Mesenchymal stem cell (in vitro differentiated cells and primary cell): ENCODE data around the gene GKN2.
A peak's percentile ranks its signal among the peaks of the same experiment; 100 is the strongest.

Source experiments
- DNase-seq: peaks from one replicate; pipeline ENCODE4 v3.0.0-alpha.2; 2013
- H2AFZ ChIP-seq: one replicate; pipeline ENCODE4 v1.6.1; 2013; ENCODE audit warnings: low read depth, mild to moderate bottlenecking, control low read depth, inconsistent platforms, low read length, moderate library complexity
- H2AK5ac ChIP-seq: 2 replicates; pipeline ENCODE4 v1.6.1; 2013; ENCODE audit warnings: low read length, moderate library complexity, mild to moderate bottlenecking, inconsistent platforms; ENCODE audit not compliant: severe bottlenecking
- H2BK120ac ChIP-seq: one replicate; pipeline ENCODE4 v1.6.1; 2013; ENCODE audit warnings: low read depth, mild to moderate bottlenecking, inconsistent platforms, low read length, moderate library complexity
- H2BK12ac ChIP-seq, 2 experiments: one replicate each; pipeline ENCODE4 v1.6.1; 2013; ENCODE audit warnings: inconsistent platforms in 2 of 2, low read length in 2 of 2, mild to moderate bottlenecking in 2 of 2, moderate library complexity in 2 of 2, control low read depth in 1 of 2
- H2BK15ac ChIP-seq: one replicate; pipeline ENCODE4 v1.6.1; 2013; ENCODE audit warnings: mild to moderate bottlenecking, low read depth, inconsistent platforms; ENCODE audit not compliant: poor library complexity, severe bottlenecking
- H2BK5ac ChIP-seq: 2 replicates; pipeline ENCODE4 v1.6.1; 2013; ENCODE audit warnings: low read depth, mild to moderate bottlenecking, low read length, control low read depth, inconsistent platforms; ENCODE audit not compliant: poor library complexity, severe bottlenecking
- H3K14ac ChIP-seq, 2 experiments: one replicate each; pipeline ENCODE4 v1.6.1; 2013; ENCODE audit warnings: inconsistent platforms in 2 of 2, low read length in 2 of 2, control low read depth in 1 of 2, mild to moderate bottlenecking in 1 of 2, moderate library complexity in 1 of 2
- H3K18ac ChIP-seq, 2 experiments: one replicate each; pipeline ENCODE4 v1.6.1; 2013; ENCODE audit warnings: inconsistent platforms in 2 of 2, low read length in 2 of 2, control low read depth in 1 of 2, low read depth in 1 of 2, mild to moderate bottlenecking in 1 of 2
- H3K23ac ChIP-seq, 2 experiments: one replicate each; pipeline ENCODE4 v1.6.1; 2013; ENCODE audit warnings: inconsistent platforms in 2 of 2, low read length in 2 of 2, mild to moderate bottlenecking in 2 of 2, moderate library complexity in 2 of 2, control low read depth in 1 of 2
- H3K27ac ChIP-seq: 2 replicates; pipeline ENCODE4 v1.5.1; 2013; ENCODE audit warnings: mild to moderate bottlenecking, moderate library complexity, low read length, control low read depth, inconsistent platforms; ENCODE audit not compliant: poor library complexity, severe bottlenecking
- H3K27me3 ChIP-seq, 2 experiments: 2 replicates each; pipeline versions ENCODE4 v1.6.1 to v1.7.0; 2013; ENCODE audit warnings: low read length in 2 of 2, mild to moderate bottlenecking in 2 of 2, moderate library complexity in 2 of 2, control low read depth in 1 of 2, inconsistent platforms in 1 of 2; ENCODE audit not compliant: control insufficient read depth in 1 of 2, insufficient read depth in 1 of 2
- H3K36me3 ChIP-seq, 2 experiments: 2 replicates each; pipeline versions ENCODE4 v1.6.1 to v1.7.0; 2013; ENCODE audit warnings: low read length in 2 of 2, control low read depth in 1 of 2, inconsistent platforms in 1 of 2, low read depth in 1 of 2, mild to moderate bottlenecking in 1 of 2; ENCODE audit not compliant: insufficient read depth in 2 of 2, control insufficient read depth in 1 of 2
- H3K4ac ChIP-seq, 2 experiments: one replicate each; pipeline ENCODE4 v1.6.1; 2013; ENCODE audit warnings: inconsistent platforms in 2 of 2, low read length in 2 of 2, mild to moderate bottlenecking in 2 of 2, moderate library complexity in 2 of 2, control low read depth in 1 of 2, low read depth in 1 of 2
- H3K4me1 ChIP-seq: 2 replicates; pipeline ENCODE4 v1.6.1; 2013; ENCODE audit warnings: low read depth, low read length, control low read depth; ENCODE audit not compliant: control insufficient read depth, insufficient read depth
- H3K4me2 ChIP-seq: 2 replicates; pipeline ENCODE4 v1.6.1; 2013; ENCODE audit warnings: low read length, mild to moderate bottlenecking, inconsistent platforms; ENCODE audit not compliant: poor library complexity, severe bottlenecking
- H3K4me3 ChIP-seq, 2 experiments: 2 replicates each; pipeline versions ENCODE4 v1.5.1 to v1.7.0; 2013; ENCODE audit warnings: low read length in 2 of 2, mild to moderate bottlenecking in 2 of 2, control low read depth in 1 of 2, low read depth in 1 of 2; ENCODE audit not compliant: insufficient read depth in 1 of 2
- H3K79me1 ChIP-seq: replicated peaks from 2 replicates; pipeline ENCODE4 v1.6.1; 2013; ENCODE audit warnings: mild to moderate bottlenecking, control low read depth, low read length, inconsistent platforms; ENCODE audit not compliant: poor library complexity, severe bottlenecking
- H3K9ac ChIP-seq: 2 replicates; pipeline ENCODE4 v1.7.0; 2013; ENCODE audit warnings: mild to moderate bottlenecking, low read length, moderate library complexity
- H3K9me3 ChIP-seq: 2 replicates; pipeline ENCODE4 v1.7.0; 2013; ENCODE audit warnings: mild to moderate bottlenecking, low read length; ENCODE audit not compliant: control insufficient read depth
- H4K8ac ChIP-seq: one replicate; pipeline ENCODE4 v1.6.1; 2013; ENCODE audit warnings: inconsistent platforms, mild to moderate bottlenecking, low read length, moderate library complexity
- H4K91ac ChIP-seq: one replicate; pipeline ENCODE4 v1.6.1; 2013; ENCODE audit warnings: mild to moderate bottlenecking, low read length, inconsistent platforms
- WGBS: methylation state at CpG from one replicate; pipeline ENCODE4 v1.1.7; 2013; ENCODE audit warnings: mixed read lengths; 5-methylcytosine and 5-hydroxymethylcytosine counted together

The GKN2 gene

GRCh38 chr2:68989035-68989434 lies 36.3 kb upstream of the GKN2 start:
- Histone ChIP-seq H2AK5ac (no peak overlapping the region), H2AFZ (no peak overlapping the region), H3K14ac (peak overlapping the region in 1 of 2 experiments; percentile 55), H3K4me2 (no peak overlapping the region), H2BK5ac (peak overlapping the region; percentile 57), H3K9me3 (no peaks in the 10 kb centered on the region), H2BK120ac (no peak overlapping the region), H2BK12ac (peak overlapping the region in 1 of 2 experiments; percentile 52), H4K91ac (no peak overlapping the region), H3K23ac (no peak overlapping the region), H3K4me3 (no peak overlapping the region), H3K27ac (no peak overlapping the region), H3K27me3 (peaks cover 0 to 4% of the 10 kb centered on the region in 2 experiments), H2BK15ac (no peak overlapping the region), H3K4me1 (no peaks in the 10 kb centered on the region), H3K9ac (no peak overlapping the region), H3K79me1 (no peaks in the 10 kb centered on the region), H3K4ac (no peak overlapping the region), H3K36me3 (no peaks in the 10 kb centered on the region), H3K18ac (no peak overlapping the region), H4K8ac (no peak overlapping the region)
- 91% methylated on average over 4 of the region's 5 CpGs for WGBS
- no peak for DNase-seq

GRCh38 chr2:68987021-68987503 lies 34.4 kb upstream of the GKN2 start:
- Histone ChIP-seq H3K9me3 (no peaks in the 10 kb centered on the region), H2BK12ac (no peak overlapping the region), H3K4me1 (no peaks in the 10 kb centered on the region), H3K23ac (no peak overlapping the region), H2BK15ac (no peak overlapping the region), H2BK5ac (no peak overlapping the region), H4K91ac (peak overlapping the region; percentile 39), H2AFZ (no peak overlapping the region), H3K27me3 (peaks cover 0 to 4% of the 10 kb centered on the region in 2 experiments), H4K8ac (no peak overlapping the region), H3K36me3 (no peaks in the 10 kb centered on the region), H3K4me2 (no peak overlapping the region), H3K79me1 (no peaks in the 10 kb centered on the region), H3K27ac (no peak overlapping the region), H3K4ac (no peak overlapping the region), H3K4me3 (no peak overlapping the region), H3K18ac (no peak overlapping the region), H2BK120ac (no peak overlapping the region), H3K9ac (no peak overlapping the region), H3K14ac (no peak overlapping the region), H2AK5ac (no peak overlapping the region)
- no peak for DNase-seq
- 94% methylated on average over 4 of the region's 5 CpGs for WGBS

GRCh38 chr2:68980956-68981355 lies 28.3 kb upstream of the GKN2 start:
- Histone ChIP-seq H2BK15ac (no peak overlapping the region), H3K27ac (no peak overlapping the region), H3K14ac (no peak overlapping the region), H2BK120ac (peak overlapping the region; percentile 49), H3K4me1 (no peaks in the 10 kb centered on the region), H3K4me3 (no peak overlapping the region), H3K4me2 (no peak overlapping the region), H4K8ac (no peak overlapping the region), H2AFZ (no peak overlapping the region), H2AK5ac (no peak overlapping the region), H4K91ac (no peak overlapping the region), H3K27me3 (no peaks in the 10 kb centered on the region), H3K9ac (no peak overlapping the region), H3K79me1 (no peaks in the 10 kb centered on the region), H3K4ac (no peak overlapping the region), H3K18ac (no peak overlapping the region), H3K36me3 (no peaks in the 10 kb centered on the region), H2BK12ac (no peak overlapping the region), H3K23ac (no peak overlapping the region), H2BK5ac (no peak overlapping the region), H3K9me3 (no peaks in the 10 kb centered on the region)
- DNase-seq: no peak
- no CpG with 5 or more reads among the region's 1 CpG for WGBS

- Histone ChIP-seq H3K18ac (no peak overlapping the region), H4K91ac (no peak overlapping the region), H3K36me3 (no peaks in the 10 kb centered on the region), H2BK15ac (no peak overlapping the region), H3K4me3 (no peak overlapping the region), H3K4me1 (peaks cover 2% of the 10 kb centered on the region), H3K27me3 (peaks cover 0 to 4% of the 10 kb centered on the region in 2 experiments), H3K9me3 (no peaks in the 10 kb centered on the region), H2BK12ac (no peak overlapping the region), H4K8ac (no peak overlapping the region), H3K23ac (no peak overlapping the region), H3K4ac (no peak overlapping the region), H2BK5ac (no peak overlapping the region), H2AK5ac (no peak overlapping the region), H3K9ac (no peak overlapping the region), H3K79me1 (no peaks in the 10 kb centered on the region), H3K14ac (no peak overlapping the region), H2BK120ac (no peak overlapping the region), H3K4me2 (no peak overlapping the region), H2AFZ (no peak overlapping the region), H3K27ac (no peak overlapping the region)
- no peak for DNase-seq
- 95% methylated on average over 2 of the region's 3 CpGs for WGBS
Measured at GRCh38 chr2:68978098-68978497, 25.4 kb upstream of the GKN2 start.
